HG03108 (cell line): Measurements from ENCODE around the gene CCL23.

Experiments used
- ATAC-seq: cut with Tn5 transposase; IDR thresholded peaks from one replicate; pipeline ENCODE4 v1.9.1; 2021; ENCODE audit warnings: moderate library complexity; ENCODE audit not compliant: unreplicated experiment

Gene CCL23

GRCh38 chr17:35972066-35972465, 45.7 kb downstream of the CCL23 start:
- ATAC-seq, result no peak

GRCh38 chr17:35969558-35970380, 48.0 kb downstream of the CCL23 start:
- no peak for ATAC-seq

GRCh38 chr17:35968520-35969054, 49.2 kb downstream of the CCL23 start:
- ATAC-seq, result no peak

GRCh38 chr17:35965272-35965671, 52.5 kb downstream of the CCL23 start:
- no peak for ATAC-seq

- ATAC-seq, result no peak
Measured at GRCh38 chr17:35963663-35964062, 54.1 kb downstream of the CCL23 start.
